GM18526 (cell line): ENCODE results near the gene ADGRA3.

Experiments
- POLR2A ChIP-seq: IDR thresholded peaks from 3 replicates; pipeline ENCODE4 v1.6.1; 2011; ENCODE audit not compliant: insufficient read length; ENCODE audit errors: extremely low read depth

Gene ADGRA3

DNA sequence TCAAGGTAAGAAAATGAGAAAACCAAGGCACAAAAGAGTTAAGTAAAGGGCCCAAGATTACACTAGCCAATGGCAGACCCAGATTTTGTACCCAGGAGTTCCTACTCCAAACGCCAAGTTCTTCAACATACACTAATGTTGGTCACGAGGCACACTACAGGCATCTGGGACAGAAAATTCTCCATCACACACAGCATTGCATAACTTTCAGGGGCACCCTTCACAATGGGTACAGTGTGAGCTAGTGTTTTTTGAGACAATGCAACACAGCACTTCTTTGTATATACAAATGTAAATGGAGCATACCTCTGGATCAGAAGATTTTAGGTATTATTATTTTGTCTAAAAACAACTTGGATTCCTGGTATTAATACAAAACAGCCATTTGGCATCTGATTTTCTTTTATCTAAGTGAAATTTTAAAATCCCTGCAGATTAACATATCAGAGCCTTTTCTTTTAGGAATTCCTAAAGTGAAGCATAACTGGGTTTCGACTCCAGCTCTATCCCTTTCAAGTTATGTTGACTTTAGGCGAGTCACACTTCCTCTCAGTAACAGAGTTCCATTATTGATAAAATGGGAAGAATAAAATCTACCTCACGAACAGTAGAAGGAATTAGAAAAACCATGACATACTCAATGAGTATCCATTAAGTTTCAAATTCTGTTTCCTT lies 41.1 kb downstream of the ADGRA3 start:
- TF ChIP-seq POLR2A = no peak

DNA sequence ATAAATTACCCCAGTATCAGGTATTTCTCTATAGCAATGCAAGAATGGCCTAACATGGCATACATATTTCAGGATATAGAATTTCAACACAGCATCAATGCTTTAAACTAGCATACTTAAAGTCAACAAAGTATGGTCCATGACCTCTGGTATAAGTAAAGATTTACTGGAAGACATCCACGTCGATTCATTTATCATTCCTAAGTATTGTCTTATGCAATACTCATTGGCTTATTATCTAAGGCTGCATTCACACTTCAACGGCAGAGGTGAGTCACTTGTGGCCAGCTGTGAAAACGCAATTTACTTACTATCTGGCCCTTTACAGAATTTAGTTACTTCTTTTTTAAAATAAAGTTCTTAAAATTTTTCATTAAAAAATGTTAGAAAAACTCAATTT lies 42.6 kb downstream of the ADGRA3 start:
- no peak for TF ChIP-seq POLR2A

DNA sequence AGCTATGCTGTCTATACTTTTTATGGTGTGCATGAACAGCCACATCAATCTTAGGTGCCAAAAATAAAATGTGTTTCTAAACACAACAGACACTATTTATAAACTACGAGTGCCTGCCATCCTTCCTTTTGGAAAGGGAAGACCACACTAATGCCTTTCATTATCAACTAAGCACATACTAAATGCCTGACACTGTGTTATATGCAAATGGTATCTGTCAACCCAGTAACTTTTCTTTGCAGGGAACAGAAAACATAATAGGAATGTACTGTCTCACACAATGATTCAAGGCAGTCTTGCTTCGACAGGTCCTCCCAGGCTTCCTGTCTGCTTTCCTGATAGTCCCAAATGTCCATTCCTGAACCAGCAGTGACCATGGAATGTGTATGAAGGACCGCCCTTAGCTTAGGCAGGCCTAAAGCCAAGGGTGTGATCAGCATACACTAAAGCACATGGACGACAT lies 43.8 kb downstream of the ADGRA3 start:
- TF ChIP-seq POLR2A = no peak

DNA sequence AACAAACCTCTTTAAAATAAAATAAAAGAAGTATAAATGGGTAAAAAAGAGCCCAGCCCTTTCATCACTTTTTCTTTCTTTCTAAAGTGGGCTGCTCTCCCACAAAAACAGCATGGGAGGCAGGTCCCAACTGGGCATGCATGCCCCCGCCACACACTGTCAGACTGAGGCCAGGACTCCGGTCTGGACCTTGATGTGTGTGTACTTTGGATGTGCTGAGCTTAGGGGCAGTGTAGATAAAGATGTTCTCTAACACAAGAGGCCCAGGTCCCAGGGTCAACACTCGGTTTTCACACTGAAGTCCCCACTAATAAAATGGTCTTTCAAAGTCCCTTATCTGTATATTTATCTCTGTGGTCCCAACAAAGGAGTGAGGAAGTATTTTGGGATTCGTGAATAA lies 44.4 kb downstream of the ADGRA3 start:
- TF ChIP-seq POLR2A = no peak

DNA sequence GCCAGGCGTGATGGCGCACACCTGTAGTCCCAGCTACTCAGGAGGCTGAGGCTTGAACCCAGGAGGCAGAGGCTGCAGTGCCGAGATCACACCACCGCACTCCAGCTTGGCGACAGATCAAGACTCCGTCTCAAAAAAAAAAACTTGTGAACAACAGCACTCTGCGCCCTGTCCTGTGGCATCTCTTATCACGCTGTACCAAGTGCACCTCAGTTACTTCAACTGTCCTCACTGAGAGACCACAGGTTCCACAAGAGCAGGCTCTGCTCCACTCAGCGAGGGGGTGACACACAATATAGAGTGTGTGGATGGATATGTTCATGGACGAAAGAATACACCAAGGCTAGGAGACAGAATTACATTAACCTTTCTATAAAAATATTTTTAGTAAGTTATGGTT lies 49.3 kb downstream of the ADGRA3 start:
- TF ChIP-seq POLR2A = no peak

DNA sequence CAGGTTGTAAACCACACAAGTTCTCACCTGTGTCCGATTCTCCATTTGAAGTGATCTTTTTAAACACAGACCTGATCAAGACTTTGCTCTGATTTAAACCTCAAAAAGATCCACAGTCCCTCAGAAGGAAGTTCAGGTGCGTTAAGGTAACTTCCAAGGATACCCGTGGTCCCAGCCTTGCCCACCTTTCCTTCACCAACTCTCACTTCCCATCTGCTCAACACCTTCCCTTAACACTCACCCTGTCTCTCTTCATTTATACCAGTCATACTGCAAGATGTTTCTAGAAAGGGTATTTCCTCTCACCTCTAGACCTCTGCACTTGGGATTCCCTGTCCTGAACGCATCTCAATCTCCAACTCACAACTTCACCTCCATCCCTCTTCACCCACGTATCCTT lies 49.9 kb downstream of the ADGRA3 start:
- no peak for TF ChIP-seq POLR2A

DNA sequence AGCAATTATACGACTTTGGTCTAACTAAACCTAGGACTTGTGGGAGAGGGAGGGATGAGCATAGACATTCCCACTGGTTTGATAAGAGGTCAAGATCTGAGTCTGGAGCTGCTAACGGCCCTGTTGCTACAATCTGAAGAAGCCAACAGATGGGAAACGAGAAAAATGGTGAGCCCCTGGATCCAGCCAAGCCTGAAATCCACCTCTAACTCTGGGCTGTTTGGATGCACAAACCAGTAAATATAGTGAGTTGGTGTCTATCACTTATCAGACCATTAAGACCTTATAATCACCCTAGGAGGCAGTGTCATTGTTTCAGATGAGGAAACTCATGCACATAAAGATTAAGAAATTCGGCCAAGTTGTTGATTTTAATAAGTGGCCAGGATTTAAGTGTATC lies 50.5 kb downstream of the ADGRA3 start:
- TF ChIP-seq POLR2A = no peak

DNA sequence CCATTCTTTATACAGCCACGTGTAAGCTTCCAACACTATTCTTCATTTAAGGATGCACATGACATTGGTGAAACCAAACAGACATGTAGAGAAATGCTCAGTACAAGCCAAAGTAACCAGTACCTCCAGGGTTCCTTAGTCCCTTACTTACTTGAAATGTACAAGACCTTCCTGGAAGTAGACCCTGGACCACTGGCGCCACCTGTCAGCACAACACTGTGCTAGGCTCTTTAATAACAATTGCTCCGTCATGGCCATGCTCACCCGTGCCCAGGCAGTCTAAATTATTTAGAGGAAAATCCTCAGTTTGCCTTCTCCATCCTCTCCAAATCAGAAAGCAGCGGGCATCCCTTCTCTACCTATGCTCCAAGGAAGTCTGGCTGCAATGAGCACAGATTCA lies 52.7 kb downstream of the ADGRA3 start:
- no peak for TF ChIP-seq POLR2A

DNA sequence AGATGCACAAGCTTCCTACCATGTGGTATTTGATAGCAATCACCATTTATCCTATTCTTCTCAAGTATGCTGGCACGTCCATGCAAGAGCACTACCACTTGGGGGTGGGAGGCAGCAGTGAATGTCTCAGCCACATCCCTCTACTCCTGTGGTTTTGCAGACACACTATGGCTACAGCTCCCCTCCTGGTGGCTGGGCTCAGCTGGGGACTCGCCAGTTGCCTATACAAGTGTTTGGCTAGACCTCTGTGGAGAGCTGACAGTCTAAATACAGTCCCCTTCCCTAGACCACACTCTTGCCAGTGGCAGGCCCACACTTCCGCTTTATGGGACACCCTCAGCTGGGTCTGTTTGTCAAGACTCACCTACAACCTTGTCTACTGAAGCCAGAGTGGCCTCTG lies 53.2 kb downstream of the ADGRA3 start:
- no peak for TF ChIP-seq POLR2A

DNA sequence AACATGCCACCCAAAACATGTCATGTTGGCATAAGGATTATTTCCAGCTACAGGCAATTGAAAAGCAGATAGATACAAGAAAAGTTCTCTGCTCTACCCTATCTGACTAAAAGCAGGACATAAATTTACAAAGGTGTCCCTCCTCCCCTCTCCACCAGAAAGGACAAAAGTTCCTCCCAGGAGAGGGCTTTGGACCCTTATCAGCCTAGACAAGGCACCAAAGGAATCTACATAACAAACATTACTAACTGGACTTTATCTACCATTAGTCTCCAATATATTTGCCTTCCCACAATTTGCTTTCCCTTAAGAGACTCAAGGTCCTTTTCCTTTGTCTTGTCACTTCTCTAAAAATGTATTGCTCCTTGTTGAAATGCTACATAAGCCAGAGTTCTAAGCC lies 55.6 kb downstream of the ADGRA3 start:
- TF ChIP-seq POLR2A = no peak

DNA sequence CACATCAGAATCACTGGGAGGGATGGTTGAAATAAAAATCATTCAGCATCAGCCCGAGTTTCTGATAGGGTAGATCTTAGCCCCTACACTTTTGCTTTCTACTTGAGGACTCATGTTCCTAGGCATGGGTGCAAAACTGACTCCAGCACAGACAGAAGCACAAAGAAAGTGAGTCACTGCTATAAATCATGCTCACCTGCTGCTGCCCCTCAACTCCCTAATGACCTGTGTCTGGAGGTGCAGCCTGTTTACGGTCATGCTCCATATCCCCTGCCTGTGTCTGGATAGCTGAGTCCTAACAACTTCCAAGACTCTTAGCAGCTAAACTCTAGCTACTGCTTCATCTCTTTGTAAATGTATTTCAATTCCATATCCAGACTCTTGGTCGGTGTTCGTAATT lies 57.8 kb downstream of the ADGRA3 start:
- TF ChIP-seq POLR2A = no peak

DNA sequence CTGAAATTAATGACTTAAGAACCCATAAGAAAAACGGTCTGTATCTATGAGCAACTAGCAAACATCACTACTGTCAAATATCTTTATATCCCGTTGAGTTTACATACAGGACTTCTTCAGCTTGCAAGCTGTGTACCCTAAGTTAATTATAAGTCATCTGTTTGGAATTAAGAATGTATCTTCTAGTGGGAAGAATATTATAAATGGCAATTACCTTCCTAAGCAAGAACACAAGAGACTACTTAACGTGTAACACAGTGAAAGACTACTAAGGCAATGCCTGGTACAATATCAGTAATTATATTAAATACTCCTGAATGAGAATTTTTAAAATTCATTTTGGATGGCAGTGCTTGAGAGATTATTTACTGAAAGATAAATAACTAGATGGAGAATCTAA lies 58.5 kb downstream of the ADGRA3 start:
- TF ChIP-seq POLR2A = no peak

DNA sequence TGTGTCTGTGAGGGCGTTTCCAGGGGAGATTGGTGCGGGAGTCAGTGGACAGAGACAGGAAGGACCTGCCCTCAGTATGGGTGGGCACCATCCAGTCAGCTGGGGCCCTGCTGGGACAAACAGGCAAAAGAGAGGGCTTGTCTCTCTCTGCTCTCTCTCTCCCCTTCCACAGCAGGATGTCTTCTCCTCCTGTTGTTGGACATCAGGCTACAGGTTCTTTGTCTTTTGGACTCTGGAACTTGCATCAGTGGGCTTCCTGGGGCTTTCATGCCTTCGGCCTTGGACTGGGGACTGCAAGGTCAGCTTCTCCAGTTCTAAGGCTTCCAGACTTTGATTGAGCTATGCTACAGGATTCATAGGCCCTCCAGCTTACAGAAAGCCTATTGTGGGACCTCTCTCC lies 59.6 kb downstream of the ADGRA3 start:
- TF ChIP-seq POLR2A = no peak

DNA sequence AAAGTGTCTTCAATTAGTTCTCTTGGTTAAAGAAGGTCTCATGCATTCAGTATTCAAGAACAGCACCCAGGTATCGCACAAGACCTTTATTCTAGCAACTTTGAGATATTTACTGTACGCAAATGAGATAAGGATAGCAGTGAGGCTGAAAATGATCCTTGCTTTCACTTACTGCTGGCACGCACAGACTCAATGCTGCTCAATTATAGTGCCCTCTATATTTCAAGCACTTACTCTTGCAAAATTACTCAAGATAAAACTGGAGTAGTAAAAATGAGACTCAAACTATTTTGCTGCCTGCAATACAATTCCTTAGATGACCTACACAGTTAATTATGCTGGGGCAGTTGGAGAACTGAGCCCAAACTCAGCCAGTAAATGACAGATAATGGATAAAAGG lies 60.9 kb downstream of the ADGRA3 start:
- TF ChIP-seq POLR2A = no peak

DNA sequence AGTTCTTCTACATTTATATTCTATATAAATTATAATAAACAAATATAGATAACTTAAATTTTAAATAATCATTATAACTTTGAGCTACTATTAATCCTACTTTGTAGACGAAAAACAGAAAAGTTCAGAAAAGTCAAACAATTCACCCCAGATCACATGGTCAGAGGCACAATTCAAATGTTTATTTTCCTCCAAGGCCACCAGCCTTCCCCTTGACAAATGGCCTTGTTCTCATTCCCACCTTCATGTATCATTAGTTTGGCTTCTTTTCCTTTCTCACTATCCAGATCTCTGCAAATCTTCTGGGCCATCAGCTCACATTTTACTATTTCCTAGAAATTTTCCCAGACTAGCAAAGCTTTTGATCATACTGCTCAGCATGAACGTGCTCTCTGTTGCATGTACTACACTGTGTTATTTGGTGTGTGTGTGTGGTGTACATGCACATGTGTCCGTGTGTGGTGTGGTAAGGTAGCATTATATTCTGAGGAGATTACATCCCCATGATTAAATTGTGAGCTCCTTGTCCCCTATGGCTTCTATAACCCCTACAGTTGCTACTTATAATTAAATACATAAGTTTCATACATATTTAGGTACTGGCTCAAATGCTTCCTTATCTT lies 61.5 kb downstream of the ADGRA3 start:
- no peak for TF ChIP-seq POLR2A

DNA sequence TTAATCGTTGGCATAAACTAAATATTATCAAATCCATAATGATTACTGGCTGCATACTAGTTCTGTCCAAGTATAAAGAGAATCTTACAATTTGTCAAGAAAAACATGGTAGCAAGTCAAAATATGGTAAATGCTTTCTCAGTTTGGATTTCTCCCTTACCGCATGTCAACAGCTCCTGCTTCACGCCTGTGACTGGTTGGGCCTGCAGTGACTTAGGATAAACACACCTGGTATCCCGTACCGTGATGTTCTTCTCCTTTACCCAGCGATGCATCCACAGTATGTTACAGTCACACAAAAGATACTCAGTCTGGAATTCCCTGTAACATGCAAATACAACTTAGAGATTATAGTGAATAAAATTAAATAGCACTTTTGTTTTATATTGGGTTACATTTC lies 71.1 kb downstream of the ADGRA3 start:
- no peak for TF ChIP-seq POLR2A

DNA sequence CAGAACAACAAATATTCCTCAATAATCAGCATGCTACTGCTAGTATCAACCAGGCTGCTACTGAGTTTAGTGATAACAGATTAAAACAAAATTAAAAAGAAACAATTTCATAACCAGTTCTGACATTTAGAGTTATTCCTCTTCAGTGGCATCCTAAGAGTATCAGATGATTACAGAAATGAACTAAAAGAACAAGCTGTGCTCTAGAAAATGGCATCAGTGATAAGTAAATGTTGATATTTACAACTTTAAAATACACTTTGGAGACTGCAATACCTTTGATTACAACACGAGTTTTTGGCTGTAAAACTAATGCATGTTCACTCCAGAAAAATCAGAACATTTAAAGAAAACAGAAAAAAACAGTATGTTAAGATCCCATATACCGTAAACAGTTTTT lies 72.9 kb downstream of the ADGRA3 start:
- TF ChIP-seq POLR2A = no peak

DNA sequence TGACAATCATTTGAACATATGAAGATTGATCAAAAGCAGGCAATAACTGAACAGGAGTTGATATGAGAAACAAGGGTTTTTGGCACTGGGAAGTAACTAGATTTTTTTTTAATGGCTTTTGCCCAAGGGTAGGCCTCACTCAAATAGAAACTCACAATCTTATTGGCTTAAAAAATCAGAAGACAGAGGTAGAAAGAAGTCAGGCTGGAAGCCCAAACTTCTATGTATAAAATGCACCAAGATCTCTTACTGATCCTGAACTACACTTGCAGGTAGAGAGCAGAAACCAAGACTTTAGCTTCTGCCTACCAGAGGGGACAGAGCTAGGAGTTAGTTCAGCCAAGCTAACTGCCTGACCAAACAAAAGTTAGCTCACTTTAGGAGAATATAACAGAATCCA lies 74.9 kb downstream of the ADGRA3 start:
- TF ChIP-seq POLR2A = no peak

DNA sequence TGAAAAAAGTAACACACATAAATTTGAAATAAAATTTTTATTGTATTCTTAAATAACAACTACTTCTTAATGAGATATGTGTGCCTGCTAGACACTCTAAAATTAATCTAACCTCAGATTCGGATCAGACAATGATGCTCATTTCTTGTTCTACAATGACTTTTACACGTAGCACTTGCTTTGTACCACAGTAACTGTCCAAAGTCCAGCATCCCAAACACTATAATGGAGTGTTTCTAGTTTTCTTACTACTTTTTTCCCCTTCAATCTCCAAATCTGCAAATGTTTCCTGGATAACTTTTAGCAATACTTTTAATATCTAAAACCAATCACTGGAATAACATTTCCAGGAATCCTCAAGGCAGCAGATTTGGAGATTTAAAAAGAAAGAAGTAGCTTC lies 75.9 kb downstream of the ADGRA3 start:
- no peak for TF ChIP-seq POLR2A
